ENCODE data around the gene TMEM145. TPM values are rescaled to one million over a fixed set of nuclear protein-coding genes. Genes with fewer than 3 reads are reported as not detected.

The TMEM145 gene
- total RNA-seq, 1 experiment from 2014 or later = 3.0 TPM

- Histone ChIP-seq H3K27ac (ENCODE audit: low read length) (no peak overlapping the region), H3K4me1 (ENCODE audit: control insufficient read depth, insufficient read depth, low read length) (no peaks in the 10 kb centered on the region), H3K9me3 (ENCODE audit: control insufficient read depth, insufficient read depth, low read depth, low read length) (no peaks in the 10 kb centered on the region), H3K4me3 (ENCODE audit: low read depth in 2 of 2, low read length in 2 of 2) (no peak overlapping the region), H3K27me3 (ENCODE audit: control insufficient read depth, insufficient read depth, low read length) (no peaks in the 10 kb centered on the region), H3K36me3 (ENCODE audit: control insufficient read depth, insufficient read depth, low read length) (no peaks in the 10 kb centered on the region)
- no peak for TF ChIP-seq REST (IDR thresholded peaks at IDR 0.05; ENCODE audit: insufficient read depth in 1 of 2, low read depth in 2 of 2, low read length in 1 of 2)
- TF ChIP-seq SIN3A (IDR thresholded peaks at IDR 0.05; ENCODE audit: borderline replicate concordance, insufficient read depth, low read depth, low read length) = no peak
- no peak for TF ChIP-seq POLR2AphosphoS5 (IDR thresholded peaks at IDR 0.05; ENCODE audit: low read depth, low read length)
- peak; percentile 26 for TF ChIP-seq CTCF (IDR thresholded peaks at IDR 0.05)
- no peak for TF ChIP-seq TCF7L2 (IDR thresholded peaks at IDR 0.05; ENCODE audit: low read depth, low read length)
- no TSS peak for BruUV-seq (replicated peaks)
- no peak for ATAC-seq
- DNase-seq (ENCODE audit: low read depth, low spot score) = no peak
- ChIA-PET POLR2A (no interaction called here), CTCF (no interaction called here)
- intact Hi-C loops (cut with micrococcal nuclease; ENCODE audit: unreplicated experiment) = no loop called here
- in situ Hi-C loops (cut with HindIII; ENCODE audit: low pct_unique_long_range_greater_than_20kb, low sequenced_read_pairs) = no loop called here
These were observed 19.6 kb upstream of the TMEM145 start for GRCh38 chr19:42293540-42293939.

DNA sequence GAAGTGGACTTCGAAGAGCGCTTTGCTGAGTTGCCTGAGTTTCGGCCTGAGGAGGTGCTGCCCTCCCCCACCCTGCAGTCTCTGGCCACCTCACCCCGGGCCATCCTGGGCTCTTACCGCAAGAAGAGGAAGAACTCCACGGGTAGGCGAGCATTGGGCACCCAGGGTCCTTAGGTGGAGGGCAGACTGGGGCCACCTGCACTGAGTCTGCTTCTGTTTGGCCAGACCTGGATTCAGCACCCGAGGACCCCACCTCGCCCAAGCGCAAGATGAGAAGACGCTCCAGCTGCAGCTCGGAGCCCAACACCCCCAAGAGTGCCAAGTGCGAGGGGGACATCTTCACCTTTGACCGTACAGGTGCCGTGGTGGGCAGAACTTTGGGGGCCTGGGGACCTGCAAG, 19.2 kb upstream of the TMEM145 start:
- intact Hi-C loops (cut with micrococcal nuclease; ENCODE audit: unreplicated experiment) = no loop called here
- CTCF ChIA-PET = no interaction called here
- no peaks in the 10 kb centered on the region for H3K27me3 ChIP-seq (ENCODE audit: control insufficient read depth, insufficient read depth, low read length)

More for the DNA sequence above, 19.2 kb upstream of the TMEM145 start:
- DNase-seq (ENCODE audit: low read depth, low spot score) (no peak), ATAC-seq (no peak)
- Histone ChIP-seq H3K4me3 (ENCODE audit: low read depth in 2 of 2, low read length in 2 of 2) (no peak overlapping the region), H3K36me3 (ENCODE audit: control insufficient read depth, insufficient read depth, low read length) (no peaks in the 10 kb centered on the region), H3K27ac (ENCODE audit: low read length) (no peak overlapping the region), H3K4me1 (ENCODE audit: control insufficient read depth, insufficient read depth, low read length) (no peaks in the 10 kb centered on the region), H3K9me3 (ENCODE audit: control insufficient read depth, insufficient read depth, low read depth, low read length) (no peaks in the 10 kb centered on the region)
- no peak for TF ChIP-seq CTCF (IDR thresholded peaks at IDR 0.05)
- in situ Hi-C loops (cut with HindIII; ENCODE audit: low pct_unique_long_range_greater_than_20kb, low sequenced_read_pairs) = no loop called here
- POLR2A ChIA-PET = no interaction called here
- BruUV-seq (replicated peaks) = TSS peak; percentile 44

Data from Panc1 (cell line).